Measurements from ENCODE around the gene ASB10.

Gene ASB10

DNA sequence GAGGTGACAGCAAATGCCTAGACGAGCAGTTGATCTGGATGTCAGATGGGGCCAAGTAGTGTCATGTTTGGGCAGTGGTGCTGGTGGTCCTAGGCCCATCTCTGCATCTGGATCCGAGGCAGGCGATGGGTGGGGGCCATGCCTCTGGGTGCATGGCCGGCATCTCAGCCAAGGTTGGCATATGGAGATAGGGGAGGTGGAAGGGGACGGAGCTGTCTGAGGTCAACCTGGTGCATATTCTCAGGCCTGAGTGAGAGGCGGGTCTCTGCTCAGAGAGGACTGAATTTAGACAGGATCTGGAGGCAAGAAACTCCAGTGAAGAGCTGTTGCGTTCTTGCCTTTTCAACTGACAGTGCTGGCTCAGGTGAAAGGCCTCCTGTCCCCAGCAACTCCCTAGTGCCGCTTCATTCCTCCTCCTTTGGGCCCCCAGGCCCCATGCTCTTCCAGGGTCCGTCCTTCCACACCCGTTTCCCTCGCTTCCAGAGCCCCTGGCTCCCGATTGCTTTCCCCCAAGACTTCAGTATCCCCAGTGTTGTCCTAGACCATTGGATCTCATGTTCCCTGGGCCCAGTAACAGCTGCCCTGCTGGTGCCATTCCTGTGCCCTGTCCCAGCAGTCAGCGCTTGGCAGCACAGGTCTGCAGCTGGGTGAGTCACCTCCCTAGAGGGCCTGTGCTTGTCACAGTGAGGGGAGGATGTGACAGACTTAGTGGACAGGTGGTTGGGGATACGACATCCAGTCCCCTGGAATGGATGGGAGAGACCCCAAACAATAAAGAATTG, 52.1 kb downstream of the ASB10 start:
- DNase-seq, result no peak

DNA sequence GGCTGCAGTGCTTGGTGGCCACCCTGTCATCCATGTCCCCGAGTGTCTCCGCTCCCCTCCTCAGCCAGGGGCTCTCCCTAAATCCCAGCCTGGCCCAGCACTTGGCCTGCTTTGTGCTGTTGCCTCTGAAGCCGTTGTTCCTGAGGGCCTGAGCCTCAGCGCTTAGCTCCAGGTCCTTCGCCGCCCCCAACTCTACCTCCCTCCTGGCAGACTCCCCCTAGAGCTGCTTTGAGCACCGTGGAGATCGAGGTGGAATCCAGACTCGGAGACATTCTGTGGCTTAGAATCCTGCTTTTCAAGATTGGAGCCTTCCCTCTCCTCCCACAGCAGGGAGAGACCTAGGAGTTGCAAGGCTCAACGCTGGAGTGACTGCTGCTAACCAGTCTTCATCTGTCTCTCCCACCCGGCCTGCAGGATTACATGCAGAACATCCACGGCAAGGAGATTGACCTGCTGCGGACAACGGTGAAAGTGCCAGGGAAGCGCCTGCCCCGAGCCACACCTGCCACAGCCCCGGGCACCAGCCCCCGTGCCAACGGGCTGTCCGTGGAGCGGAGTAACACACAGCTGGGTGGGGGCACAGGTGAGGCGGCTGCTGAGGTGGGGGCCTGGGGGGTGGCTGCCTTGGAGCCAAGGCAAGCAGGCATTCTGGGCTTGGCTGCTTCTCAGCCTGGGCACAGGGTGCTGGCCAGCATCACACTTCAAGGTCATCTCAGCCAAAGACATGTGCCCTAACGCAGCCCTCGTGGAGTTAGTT, 52.9 kb downstream of the ASB10 start:
- DNase-seq, result no peak

DNA sequence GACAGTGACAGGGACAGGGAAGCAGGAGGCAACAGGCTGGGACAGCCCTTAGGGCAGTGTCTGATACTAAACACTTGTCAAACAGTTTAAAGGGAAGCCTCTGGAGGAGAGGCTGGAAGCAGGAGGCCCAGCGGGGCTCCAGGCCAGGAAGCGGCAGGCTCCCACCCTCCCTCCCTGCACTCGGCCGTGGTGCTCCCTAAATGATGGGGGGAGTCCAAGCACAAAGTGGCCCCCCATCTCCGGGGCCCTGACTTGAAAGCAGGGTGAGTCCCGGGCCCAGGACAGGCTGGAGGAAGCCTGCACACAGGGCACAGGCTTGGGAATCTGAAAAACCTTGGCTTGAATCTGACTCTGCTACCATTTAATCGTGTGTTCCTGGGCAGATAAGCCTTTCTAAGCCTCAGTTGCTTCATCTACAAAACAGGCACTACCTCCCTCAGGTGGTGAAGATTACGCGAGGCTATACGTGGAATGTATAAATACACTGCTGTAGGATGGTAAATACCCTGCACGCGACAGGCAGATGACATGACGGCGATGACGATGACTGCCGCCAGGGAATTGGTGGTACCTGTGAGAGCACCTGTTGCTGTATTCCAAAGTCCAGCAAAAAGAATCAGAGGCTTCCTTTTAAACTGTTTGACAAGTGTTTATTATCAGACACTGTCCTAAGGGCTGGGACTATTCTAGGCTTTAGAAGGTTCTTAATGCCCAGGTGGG, 53.6 kb downstream of the ASB10 start:
- DNase-seq, result no peak

DNA sequence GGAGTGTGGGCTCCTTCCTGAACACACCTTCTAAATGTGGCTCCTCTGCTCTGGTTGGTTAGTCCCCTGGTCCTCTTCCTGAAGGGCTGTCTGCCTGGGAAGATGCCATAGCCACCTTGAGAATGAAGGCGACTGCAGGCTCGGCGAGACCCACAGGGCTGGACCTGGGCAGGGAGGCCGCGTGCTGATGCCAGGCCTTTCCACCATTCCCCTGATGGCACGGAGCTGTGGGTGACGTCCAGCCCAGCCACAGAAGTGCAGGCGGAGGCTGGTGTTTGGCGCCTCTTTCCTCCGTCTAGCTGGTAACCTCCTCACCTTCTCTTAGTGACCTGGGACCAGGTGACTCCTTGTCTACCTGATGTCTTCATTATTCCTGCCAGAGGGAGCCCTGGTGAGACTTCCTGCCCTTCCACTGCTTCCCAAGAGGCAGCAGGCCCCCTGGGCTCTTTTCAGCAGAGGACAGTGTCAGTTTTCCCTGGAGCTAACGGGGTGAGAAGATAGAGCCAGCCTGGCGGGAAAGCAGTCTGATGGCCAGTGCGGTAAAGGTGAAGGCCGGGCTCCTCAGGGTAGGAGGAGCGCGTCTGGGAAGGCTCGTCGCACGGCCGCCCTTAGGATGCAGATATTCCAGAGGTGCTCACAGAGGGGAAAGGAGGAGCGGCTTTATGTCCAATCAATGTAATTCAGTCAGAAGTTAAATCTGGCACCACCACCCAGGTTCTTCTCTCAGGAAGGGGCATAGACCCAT, 54.4 kb downstream of the ASB10 start:
- DNase-seq, result no peak

DNA sequence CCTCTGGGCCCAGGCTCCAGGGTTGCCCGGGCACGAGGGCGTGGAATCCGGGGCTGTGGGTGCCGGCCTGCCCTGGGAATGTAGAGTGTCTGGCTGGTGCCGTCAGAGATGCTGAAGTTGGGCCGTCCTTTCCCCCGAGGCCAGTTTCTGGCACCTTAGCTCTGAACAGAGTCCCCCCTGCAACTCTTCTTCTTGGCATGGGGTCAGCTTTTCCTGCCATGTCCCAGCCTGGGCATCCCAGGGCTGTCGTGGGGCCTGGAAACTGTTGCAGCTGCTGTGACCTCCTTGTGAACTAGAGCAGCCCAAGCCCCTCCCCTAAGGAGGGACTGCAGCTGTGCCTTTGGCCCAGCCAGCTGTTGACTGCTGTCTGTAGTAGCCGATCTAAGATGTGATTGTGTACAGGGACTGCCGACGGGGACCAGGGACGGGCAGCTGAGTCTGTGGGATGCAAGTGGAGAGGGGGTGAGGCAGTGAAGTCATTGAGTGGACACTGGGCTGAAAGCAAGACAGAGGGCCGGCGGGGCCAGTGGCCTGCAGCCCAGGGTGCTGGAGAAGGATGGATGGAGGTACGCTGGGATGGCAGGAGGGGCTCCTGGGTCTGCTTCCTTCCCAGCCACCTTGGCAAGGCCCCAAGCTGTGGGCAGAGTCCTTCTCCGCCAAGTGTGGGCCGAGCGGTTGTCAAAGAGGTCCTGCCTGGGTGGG, 55.3 kb downstream of the ASB10 start:
- DNase-seq, result no peak

DNA sequence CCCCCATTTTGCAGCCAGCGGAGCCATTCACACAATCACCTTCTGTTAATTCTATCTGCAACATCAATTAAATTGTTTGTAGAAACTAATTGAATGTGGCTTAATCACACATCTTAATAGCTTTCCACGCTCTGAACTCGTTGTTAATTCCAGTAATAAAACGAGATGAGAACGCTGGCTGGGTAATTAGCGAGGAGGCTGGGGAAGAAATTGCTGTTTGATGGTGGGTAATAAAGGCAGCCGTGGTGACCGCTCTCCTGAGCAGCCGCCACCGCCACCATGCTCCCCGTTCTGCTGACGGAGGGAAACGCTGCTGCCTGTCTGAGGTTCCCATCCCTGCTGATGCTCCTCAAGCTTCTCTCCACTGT, 55.8 kb downstream of the ASB10 start:
- DNase-seq, result no peak

DNA sequence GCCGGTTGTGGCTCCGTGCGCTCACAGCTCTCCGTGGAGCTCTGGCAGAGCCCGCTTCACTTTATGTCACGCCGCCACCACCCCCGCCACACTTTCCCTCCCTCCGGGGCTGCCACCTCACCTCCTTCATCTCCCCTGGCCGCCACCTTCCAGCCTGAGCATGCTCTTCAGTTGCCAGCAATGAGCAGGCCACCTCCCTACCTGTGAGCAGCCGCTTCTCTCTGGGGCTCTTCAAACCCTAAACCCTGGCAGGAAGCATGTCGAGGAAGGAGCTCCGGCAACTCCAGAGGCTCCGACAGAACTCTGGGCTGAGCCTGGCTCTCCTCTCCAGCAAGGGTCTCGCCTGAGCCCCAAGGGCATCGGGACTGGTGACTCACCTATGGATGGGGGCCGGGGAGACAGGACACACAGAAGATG, 56.3 kb downstream of the ASB10 start:
- DNase-seq, result no peak

DNA sequence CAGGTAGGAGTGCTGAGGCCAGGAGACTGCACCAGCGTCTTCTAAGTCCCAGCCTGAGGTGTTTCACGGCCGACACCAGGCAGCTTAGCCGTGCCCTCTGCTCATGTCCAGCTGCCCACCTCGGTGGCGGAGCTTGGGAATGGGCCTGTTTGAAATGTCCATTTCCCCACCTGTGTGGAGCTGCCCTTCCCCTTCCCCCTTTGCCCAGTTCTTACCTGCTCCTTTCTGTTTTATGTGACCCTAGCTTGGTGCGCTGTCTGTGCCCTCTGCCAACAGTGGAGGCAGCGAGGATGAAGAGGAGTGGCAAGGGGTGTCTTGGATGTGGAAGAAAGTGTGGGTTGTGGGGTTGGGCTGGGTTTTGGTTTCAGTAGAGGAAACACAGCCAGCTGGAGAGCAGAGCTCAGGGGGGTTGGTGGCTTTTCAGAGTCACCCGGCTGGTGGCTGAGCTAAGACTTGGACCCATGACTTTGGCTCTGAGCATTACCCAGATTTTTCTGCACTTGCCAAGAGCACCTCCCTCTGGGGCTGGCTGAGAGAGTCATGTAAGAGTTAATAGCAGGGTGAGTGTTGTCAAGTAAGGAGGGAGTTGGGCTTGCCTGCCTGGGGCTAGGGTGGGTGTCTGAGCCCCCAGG, 57.0 kb downstream of the ASB10 start:
- no peak for DNase-seq

DNA sequence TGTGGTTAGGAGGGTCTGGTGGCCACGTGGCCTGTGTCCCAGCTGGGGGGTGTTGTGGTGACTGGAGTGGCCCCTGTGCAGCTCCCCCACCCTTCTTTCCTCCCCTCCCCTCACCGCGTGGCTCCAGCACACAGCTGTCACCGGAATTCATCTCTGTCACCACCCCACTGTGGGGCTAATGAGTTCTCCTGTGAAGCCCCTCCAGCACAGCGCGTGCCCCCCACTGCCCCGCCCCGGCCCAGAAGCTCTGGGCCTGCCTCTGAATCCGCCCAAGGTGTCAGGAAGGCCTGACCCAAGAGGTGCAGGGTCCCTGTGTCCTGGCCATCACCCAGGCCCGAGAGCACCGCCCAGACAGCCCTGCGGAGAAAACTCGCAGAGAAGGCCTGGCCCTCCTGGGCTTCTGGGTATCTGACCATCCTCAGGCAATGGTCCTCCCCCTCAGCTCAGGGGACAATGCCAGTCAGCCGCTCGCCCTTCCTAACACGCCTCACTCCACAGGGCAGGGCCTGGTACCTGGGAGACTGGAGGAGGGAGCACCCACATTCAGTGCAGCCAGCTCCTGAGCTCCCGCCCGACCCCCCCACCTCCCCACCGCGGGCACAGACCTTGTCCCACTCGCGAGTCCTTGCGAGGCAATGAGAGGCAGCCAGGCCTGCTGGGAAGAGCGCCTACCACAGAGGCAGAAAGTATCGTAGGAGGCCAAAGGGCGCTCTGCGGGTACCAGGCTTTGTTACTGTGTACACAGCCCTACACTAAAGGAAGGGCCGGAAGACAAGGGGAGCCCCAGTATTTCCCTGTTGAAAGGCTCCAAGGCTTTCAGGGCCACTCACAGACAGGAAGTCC, 57.7 kb downstream of the ASB10 start:
- DNase-seq, result no peak

DNA sequence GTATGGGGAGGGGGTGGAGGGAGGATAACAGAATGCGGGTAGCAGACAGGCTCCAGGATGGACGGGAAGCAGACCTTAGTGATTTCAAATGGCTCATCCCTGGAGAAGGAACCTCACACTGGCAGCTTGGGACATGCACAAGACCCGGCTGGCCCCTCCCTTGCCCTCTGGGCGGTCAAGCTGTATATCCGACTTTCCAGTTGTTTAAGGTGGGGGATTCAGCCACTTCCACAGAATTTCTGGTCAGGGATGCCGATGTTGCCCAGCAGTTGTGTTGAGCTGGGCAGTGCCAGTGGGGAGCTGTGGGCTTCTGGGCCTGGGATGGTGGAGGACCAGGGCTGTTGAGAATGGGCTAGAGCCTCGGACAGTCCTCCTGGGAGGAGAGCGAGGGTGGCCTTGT, 58.3 kb downstream of the ASB10 start:
- no peak for DNase-seq

DNA sequence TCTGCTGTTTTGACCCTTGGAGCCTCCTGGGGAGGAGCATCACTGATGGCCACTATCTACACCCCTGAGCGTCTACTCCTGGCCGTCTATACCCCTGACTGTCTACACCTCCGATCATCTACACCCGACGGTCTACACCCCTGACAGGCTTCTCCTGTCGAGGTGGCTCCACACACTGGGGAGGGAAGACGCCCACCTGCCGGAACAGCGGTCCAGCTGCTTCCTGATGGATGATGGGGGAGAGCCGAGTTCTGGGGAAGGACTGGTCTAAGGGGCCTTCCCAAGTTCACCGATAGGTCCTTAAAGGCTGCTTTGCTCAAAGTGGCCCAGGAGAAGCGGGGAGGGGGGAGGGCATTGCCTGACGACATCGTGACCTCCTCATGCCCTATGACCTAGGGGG, 58.9 kb downstream of the ASB10 start:
- no peak for DNase-seq

DNA sequence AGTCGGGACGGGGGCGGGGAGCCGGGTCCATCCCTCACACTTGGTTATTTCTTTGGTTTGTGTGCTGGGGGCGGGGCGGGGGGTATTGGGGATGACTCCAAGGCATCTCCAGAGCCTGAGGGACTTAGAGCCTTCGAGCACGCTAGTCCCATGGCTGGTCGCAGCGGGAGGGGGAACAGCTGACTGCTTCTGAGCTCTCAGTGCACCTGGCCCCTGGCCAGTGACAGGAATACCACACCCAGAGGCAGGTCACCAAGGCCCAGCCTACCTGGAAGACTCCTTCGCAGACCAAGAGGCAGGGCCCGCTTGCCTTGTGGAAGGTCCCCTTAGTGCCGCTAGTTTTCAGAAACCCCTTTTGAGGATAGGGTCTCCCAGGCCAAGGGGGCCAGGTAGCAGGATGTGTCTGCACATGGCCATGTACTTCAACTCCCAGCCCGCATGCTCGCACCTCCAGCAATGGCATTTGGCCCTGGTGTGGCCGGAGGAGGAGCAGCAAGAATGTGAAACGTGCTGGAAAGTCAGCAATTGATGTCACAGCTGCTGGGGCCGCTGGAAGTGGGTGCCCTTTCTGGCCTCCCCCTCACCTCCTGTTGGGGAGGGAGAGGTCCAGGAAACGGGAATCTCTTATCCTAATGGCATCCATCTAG, 60.4 kb downstream of the ASB10 start:
- no peak for DNase-seq

DNA sequence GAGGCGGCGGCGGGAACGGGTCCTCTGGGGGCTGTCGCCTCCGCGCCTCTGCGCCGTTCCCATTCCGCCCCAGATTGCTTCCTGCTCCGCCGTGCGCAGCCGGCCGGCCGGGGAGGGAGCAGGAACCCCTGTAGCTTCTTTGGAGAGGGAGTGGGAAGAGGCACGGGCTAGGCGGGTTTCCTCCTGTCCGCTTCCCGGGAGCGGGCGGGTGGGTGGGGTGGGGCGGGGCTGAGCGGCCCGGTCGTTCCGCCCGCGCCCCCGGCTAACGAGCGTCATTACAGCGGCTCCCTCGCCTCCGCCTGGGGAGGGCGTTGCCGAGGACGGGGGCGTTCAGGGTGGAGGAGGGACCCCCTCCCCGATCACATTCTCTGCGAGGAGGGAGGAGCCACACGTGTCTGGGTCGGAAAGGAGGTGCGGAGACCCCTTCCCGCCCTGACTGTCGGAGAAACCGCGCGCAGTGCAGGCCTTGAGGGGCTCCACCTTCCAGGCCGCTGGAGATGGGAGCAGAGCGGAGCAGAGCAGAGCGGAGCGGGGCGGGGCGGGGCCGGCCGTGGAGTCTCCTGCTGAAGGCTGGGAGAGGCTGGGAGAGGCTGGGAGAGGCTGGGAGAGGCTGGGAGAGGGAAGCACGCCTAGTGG, 61.1 kb downstream of the ASB10 start:
- no peak for DNase-seq
